ENCODE results near the gene NAPEPLD.
"Not testable (repeated sequence)": the region's sequence is repeated elsewhere in the genome, so short reads cannot be mapped to it uniquely, and the experiment has no call there.

Gene NAPEPLD

GRCh38 chr7:103063895-103064294 lies 85.0 kb downstream of the NAPEPLD start:
- DNase-seq (ENCODE audit: low spot score), result no peak

GRCh38 chr7:103059471-103059870 lies 89.4 kb downstream of the NAPEPLD start:
- DNase-seq (ENCODE audit: low spot score), result no peak

GRCh38 chr7:103058122-103058521 lies 90.8 kb downstream of the NAPEPLD start:
- no peak for DNase-seq (ENCODE audit: low spot score)

- not testable (repeated sequence) for DNase-seq (ENCODE audit: low spot score)
Measured at GRCh38 chr7:103056006-103056405, 92.9 kb downstream of the NAPEPLD start.

- DNase-seq (ENCODE audit: low spot score), result no peak
Measured at GRCh38 chr7:103051519-103051918, 97.4 kb downstream of the NAPEPLD start.
